Activated CD4-positive, alpha-beta T cell treated with anti-CD3 and anti-CD28 coated beads, Interleukin-2, amount 50 U/mL, for 24 hours (primary cell): Measurements from ENCODE around the gene KRT31.

Experiments used
- DNase-seq, 2 donors: peaks; one replicate each; pipeline ENCODE4 v3.0.0-alpha.2; 2020; ENCODE audit warnings: low read depth in 1 of 2, low spot score in 1 of 2

Gene KRT31

GRCh38 chr17:41345992-41346391 is 51.4 kb downstream of the KRT31 start:
- no peak for DNase-seq
